Trophoblast cell (in vitro differentiated cells and primary cell): ENCODE measurements around the gene TMEM135.

ENCODE experiments used
- DNase-seq, 2 donors: peaks; one replicate each; pipeline ENCODE4 v3.0.0-alpha.2; 2016
- H2AFZ ChIP-seq: 2 replicates; pipeline ENCODE4 v1.6.1; 2013; ENCODE audit warnings: low read length, moderate library complexity, mild to moderate bottlenecking; ENCODE audit not compliant: insufficient read depth, poor library complexity
- H2AK5ac ChIP-seq: 2 replicates; pipeline ENCODE4 v1.6.1; 2013; ENCODE audit warnings: mild to moderate bottlenecking, low read length
- H2BK120ac ChIP-seq: 2 replicates; pipeline ENCODE4 v1.6.1; 2013; ENCODE audit warnings: low read length, mild to moderate bottlenecking, moderate library complexity; ENCODE audit not compliant: insufficient read depth, poor library complexity
- H2BK12ac ChIP-seq: 2 replicates; pipeline ENCODE4 v1.6.1; 2013; ENCODE audit warnings: mild to moderate bottlenecking, low read length, moderate library complexity
- H2BK5ac ChIP-seq: 2 replicates; pipeline ENCODE4 v1.6.1; 2013; ENCODE audit warnings: low read length, low read depth, moderate library complexity, mild to moderate bottlenecking; ENCODE audit not compliant: poor library complexity
- H3K14ac ChIP-seq: 2 replicates; pipeline ENCODE4 v1.6.1; 2013; ENCODE audit warnings: mild to moderate bottlenecking, low read length
- H3K18ac ChIP-seq: 2 replicates; pipeline ENCODE4 v1.6.1; 2013; ENCODE audit warnings: mild to moderate bottlenecking, low read length
- H3K23ac ChIP-seq: 2 replicates; pipeline ENCODE4 v1.6.1; 2013; ENCODE audit warnings: low read length
- H3K27ac ChIP-seq: 2 replicates; pipeline ENCODE4 v1.5.1; 2013; ENCODE audit warnings: low read depth, mild to moderate bottlenecking, inconsistent platforms, low read length, moderate library complexity
- H3K27me3 ChIP-seq: 2 replicates; pipeline ENCODE4 v1.6.1; 2013; ENCODE audit warnings: inconsistent platforms, mild to moderate bottlenecking, low read length, moderate library complexity; ENCODE audit not compliant: insufficient read depth
- H3K36me3 ChIP-seq, 2 experiments: 1 replicate in 1 of 2; 2 replicates in 1 of 2; pipeline ENCODE4 v1.6.1; 2013; ENCODE audit warnings: low read length in 2 of 2, mild to moderate bottlenecking in 2 of 2, moderate library complexity in 1 of 2; ENCODE audit not compliant: insufficient read depth in 2 of 2, control insufficient read depth in 1 of 2
- H3K4ac ChIP-seq: 2 replicates; pipeline ENCODE4 v1.6.1; 2013; ENCODE audit warnings: low read depth, mild to moderate bottlenecking, low read length, moderate library complexity
- H3K4me1 ChIP-seq, 2 experiments: 1 replicate in 1 of 2; 2 replicates in 1 of 2; pipeline ENCODE4 v1.6.1; 2013; ENCODE audit warnings: low read length in 2 of 2, mild to moderate bottlenecking in 2 of 2, moderate library complexity in 1 of 2; ENCODE audit not compliant: insufficient read depth in 2 of 2, control insufficient read depth in 1 of 2
- H3K4me2 ChIP-seq: 2 replicates; pipeline ENCODE4 v1.6.1; 2013; ENCODE audit warnings: inconsistent platforms, mild to moderate bottlenecking, low read length, moderate library complexity
- H3K4me3 ChIP-seq: 2 replicates; pipeline ENCODE4 v1.5.1; 2013; ENCODE audit warnings: mild to moderate bottlenecking, low read depth, low read length, inconsistent platforms
- H3K79me1 ChIP-seq: one replicate; pipeline ENCODE4 v1.6.1; 2013; ENCODE audit warnings: low read length
- H3K79me2 ChIP-seq: 2 replicates; pipeline ENCODE4 v1.6.1; 2013; ENCODE audit warnings: low read length, mild to moderate bottlenecking; ENCODE audit not compliant: control insufficient read depth, insufficient read depth, poor library complexity
- H3K9ac ChIP-seq: 2 replicates; pipeline ENCODE4 v1.6.1; 2013; ENCODE audit warnings: mild to moderate bottlenecking, low read length
- H3K9me3 ChIP-seq: 2 replicates; pipeline ENCODE4 v1.6.1; 2013; ENCODE audit warnings: low read depth, mild to moderate bottlenecking, control low read depth, inconsistent platforms, low read length; ENCODE audit not compliant: insufficient read depth
- H4K12ac ChIP-seq: 2 replicates; pipeline ENCODE4 v1.6.1; 2013; ENCODE audit warnings: low read depth, mild to moderate bottlenecking, low read length, moderate library complexity
- H4K8ac ChIP-seq: 2 replicates; pipeline ENCODE4 v1.6.1; 2013; ENCODE audit warnings: low read depth, mild to moderate bottlenecking, low read length, moderate library complexity
- H4K91ac ChIP-seq: one replicate; pipeline ENCODE4 v1.6.1; 2013; ENCODE audit warnings: low read depth, mild to moderate bottlenecking, low read length, moderate library complexity
- WGBS: extraction: QIAGEN DNeasy Blood & Tissue Kit; methylation state at CpG from one replicate; pipeline ENCODE4 v1.1.7; 2013; ENCODE audit warnings: missing lambda C conversion rate; ENCODE audit not compliant: insufficient read length, insufficient coverage; ENCODE audit errors: extremely low coverage; 5-methylcytosine and 5-hydroxymethylcytosine counted together

The TMEM135 gene

DNA sequence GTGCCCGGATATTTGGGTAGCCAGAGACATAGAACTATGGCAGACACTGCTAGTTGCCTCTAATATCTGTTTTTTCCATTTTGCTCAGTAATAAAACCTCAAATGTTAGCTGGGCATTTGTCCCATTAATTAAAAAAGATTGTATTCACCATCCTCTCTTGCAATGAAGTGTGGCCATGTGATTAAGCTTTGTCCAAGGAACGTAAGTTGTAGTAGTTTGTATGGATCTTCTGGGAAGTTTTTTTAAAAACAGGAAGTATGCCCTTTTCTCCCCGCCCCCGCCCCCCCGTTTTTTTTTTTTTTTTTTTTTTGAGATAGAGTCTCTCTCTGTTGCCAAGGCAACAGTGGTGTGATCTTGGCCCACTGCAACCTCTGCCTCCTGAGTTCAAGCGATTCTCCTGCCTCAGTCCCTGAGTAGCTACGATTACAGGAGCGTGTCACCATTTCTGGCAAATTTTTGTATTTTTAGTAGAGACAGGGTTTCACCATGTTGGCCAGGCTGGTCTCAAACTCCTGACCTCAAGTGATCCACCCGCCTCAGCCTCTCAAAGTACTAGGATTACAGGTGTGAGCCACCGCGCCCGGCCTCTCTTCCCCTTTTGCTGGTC is 1.7 kb upstream of the TMEM135 start:
- Histone ChIP-seq H2BK120ac (no peak overlapping the region), H2AFZ (no peak overlapping the region), H3K27me3 (no peaks in the 10 kb centered on the region), H3K79me2 (peaks cover 9% of the 10 kb centered on the region), H3K4me1 (peaks cover 2 to 8% of the 10 kb centered on the region in 2 experiments), H3K9me3 (no peaks in the 10 kb centered on the region), H2AK5ac (peak overlapping the region; percentile 23), H3K36me3 (no peaks in the 10 kb centered on the region), H2BK5ac (no peak overlapping the region), H3K4ac (no peak overlapping the region), H3K9ac (no peak overlapping the region), H3K27ac (no peak overlapping the region), H4K8ac (no peak overlapping the region), H2BK12ac (no peak overlapping the region), H4K12ac (no peak overlapping the region), H3K18ac (no peak overlapping the region), H3K79me1 (peaks cover 11% of the 10 kb centered on the region), H3K23ac (no peak overlapping the region), H3K4me3 (no peak overlapping the region), H3K14ac (no peak overlapping the region), H4K91ac (no peak overlapping the region), H3K4me2 (no peak overlapping the region)
- no CpG with 5 or more reads among the region's 12 CpGs for WGBS
- no peak for DNase-seq

- Histone ChIP-seq H4K12ac (peak overlapping the region; percentile 68), H3K4me3 (peak overlapping the region; percentile 84), H3K4ac (peak overlapping the region; percentile 25), H3K27me3 (no peaks in the 10 kb centered on the region), H3K23ac (no peak overlapping the region), H2BK120ac (peak overlapping the region; percentile 74), H3K27ac (peak overlapping the region; percentile 84), H2BK12ac (peak overlapping the region; percentile 62), H3K79me2 (peaks cover 9% of the 10 kb centered on the region), H3K14ac (peak overlapping the region; percentile 88), H3K36me3 (no peaks in the 10 kb centered on the region), H4K91ac (peak overlapping the region; percentile 77), H3K9me3 (no peaks in the 10 kb centered on the region), H3K4me2 (peak overlapping the region; percentile 64), H2AK5ac (no peak overlapping the region), H3K9ac (peak overlapping the region; percentile 82), H2BK5ac (peak overlapping the region; percentile 65), H3K79me1 (peaks cover 11% of the 10 kb centered on the region), H2AFZ (peak overlapping the region; percentile 75), H3K18ac (peak overlapping the region; percentile 79), H4K8ac (peak overlapping the region; percentile 69), H3K4me1 (peaks cover 2 to 8% of the 10 kb centered on the region in 2 experiments)
- peak; percentile 29 to 56 for DNase-seq
- WGBS, result no CpG with 5 or more reads among the region's 10 CpGs
Observed at GRCh38 chr11:87036756-87037449, 831 bp upstream of the TMEM135 start.

DNA sequence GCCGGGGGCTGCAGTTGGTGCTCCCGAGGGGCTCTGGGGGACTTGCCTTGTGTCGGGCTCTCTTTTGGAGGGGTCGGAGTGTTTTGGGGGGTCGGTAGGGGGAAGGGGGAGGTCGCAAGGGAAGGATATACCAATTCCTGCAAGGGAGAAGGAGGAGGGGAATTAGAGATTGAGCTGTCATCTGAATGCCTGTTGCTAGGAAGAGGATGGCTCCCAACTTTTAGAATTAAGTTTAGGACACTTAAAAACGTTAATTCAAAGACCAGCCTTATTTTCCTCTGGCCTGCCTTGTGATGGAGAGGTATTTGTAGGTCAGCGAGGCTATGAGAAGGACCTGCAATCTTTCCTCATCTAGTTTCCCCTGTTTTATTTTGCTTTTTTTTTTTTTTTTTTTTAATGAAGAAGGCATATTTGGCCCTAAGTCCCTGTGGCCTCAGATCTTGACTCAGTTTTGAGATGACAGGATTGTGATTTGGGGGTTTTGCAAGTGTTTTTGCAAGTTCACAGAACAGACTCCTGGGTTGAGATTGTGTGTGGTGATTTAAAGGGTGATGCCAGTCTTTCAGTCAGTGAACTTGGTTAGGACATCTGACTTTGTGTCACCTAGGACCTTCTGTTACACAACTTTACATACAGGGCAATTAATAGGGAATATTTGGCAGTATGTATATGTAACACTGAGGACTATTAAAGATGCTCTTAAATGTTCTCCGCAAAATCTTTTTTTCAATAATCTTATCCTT is 672 bp downstream of the TMEM135 start:
- Histone ChIP-seq H3K79me2 (peaks cover 9% of the 10 kb centered on the region), H2AK5ac (no peak overlapping the region), H2BK12ac (peak overlapping the region; percentile 73), H3K4me2 (peak overlapping the region; percentile 64), H3K9ac (peak overlapping the region; percentile 74), H3K79me1 (peaks cover 11% of the 10 kb centered on the region), H2BK120ac (peak overlapping the region; percentile 63), H3K9me3 (no peaks in the 10 kb centered on the region), H3K18ac (peak overlapping the region; percentile 76), H3K27ac (peak overlapping the region; percentile 54), H3K23ac (no peak overlapping the region), H3K14ac (peak overlapping the region; percentile 42), H4K91ac (peak overlapping the region; percentile 92), H3K4me3 (peak overlapping the region; percentile 84), H3K4ac (peak overlapping the region; percentile 94), H4K12ac (peak overlapping the region; percentile 9), H3K4me1 (peaks cover 2 to 8% of the 10 kb centered on the region in 2 experiments), H3K36me3 (peaks cover 0 to 2% of the 10 kb centered on the region in 2 experiments), H4K8ac (peak overlapping the region; percentile 89), H2BK5ac (peak overlapping the region; percentile 56), H3K27me3 (no peaks in the 10 kb centered on the region), H2AFZ (peak overlapping the region; percentile 62)
- WGBS, result no CpG with 5 or more reads among the region's 9 CpGs
- no peak for DNase-seq

DNA sequence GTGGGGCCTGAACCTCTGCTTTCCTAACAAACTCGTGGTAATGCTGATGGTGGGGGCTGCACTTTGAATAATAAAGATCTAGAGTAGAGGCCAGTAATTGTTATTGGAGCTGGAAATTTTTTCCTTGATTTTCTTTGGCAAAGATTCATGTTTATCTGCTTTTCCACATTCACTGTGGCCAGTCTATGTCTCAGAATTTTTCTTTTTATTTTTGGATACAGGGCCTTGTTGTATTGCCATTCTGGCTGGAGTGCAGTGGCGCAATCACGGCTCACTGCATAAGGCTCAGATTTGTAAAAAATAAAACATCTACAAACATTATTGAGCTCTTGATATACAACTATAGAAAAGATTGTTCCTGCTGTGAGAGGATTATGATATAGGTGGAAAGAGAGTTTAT is 1.6 kb downstream of the TMEM135 start:
- H3K9me3 ChIP-seq, result no peaks in the 10 kb centered on the region
- no peaks in the 10 kb centered on the region for H3K27me3 ChIP-seq
- no peak overlapping the region for H3K4me3 ChIP-seq
- H4K12ac ChIP-seq, result no peak overlapping the region
- H3K36me3 ChIP-seq, result peaks cover 0 to 2% of the 10 kb centered on the region in 2 experiments
- DNase-seq, result no peak
- no peak overlapping the region for H3K4me2 ChIP-seq
- no peak overlapping the region for H3K27ac ChIP-seq
- H3K4ac ChIP-seq, result peak overlapping the region; percentile 93
- H4K8ac ChIP-seq, result no peak overlapping the region
- no peak overlapping the region for H2BK5ac ChIP-seq
- H3K18ac ChIP-seq, result no peak overlapping the region
- no peak overlapping the region for H2BK12ac ChIP-seq
- no peak overlapping the region for H2AFZ ChIP-seq
- no peak overlapping the region for H3K23ac ChIP-seq
- no peak overlapping the region for H3K9ac ChIP-seq
- H3K79me1 ChIP-seq, result peaks cover 11% of the 10 kb centered on the region
- H4K91ac ChIP-seq, result no peak overlapping the region
- H2AK5ac ChIP-seq, result no peak overlapping the region
- WGBS, result no CpG with 5 or more reads among the region's 3 CpGs
- peaks cover 2 to 8% of the 10 kb centered on the region in 2 experiments for H3K4me1 ChIP-seq
- no peak overlapping the region for H2BK120ac ChIP-seq
- H3K79me2 ChIP-seq, result peaks cover 9% of the 10 kb centered on the region
- H3K14ac ChIP-seq, result no peak overlapping the region
